ENCODE data around the gene NUCKS1.

DNA sequence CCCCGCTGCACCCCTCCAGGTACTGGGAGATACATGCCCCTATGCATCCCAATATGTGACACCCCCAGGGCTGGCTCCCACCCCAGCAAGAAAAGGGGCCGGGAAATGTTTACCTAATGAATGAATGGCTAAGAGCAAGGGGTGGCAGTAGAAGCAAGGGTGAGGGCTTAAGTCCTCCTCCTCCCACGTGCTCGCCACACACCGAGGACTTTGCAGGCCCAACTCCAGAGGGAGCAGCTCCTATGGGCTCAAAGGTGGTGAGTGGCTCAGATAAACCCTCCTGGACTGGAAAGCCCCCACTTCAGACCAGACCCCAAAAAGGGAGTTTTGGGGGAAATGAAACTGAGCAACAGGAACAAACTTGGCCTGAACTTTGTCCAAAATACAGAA lies 81.0 kb downstream of the NUCKS1 start:
- TF ChIP-seq ZNF565 (CRISPR knock-in tag; conservative IDR thresholded peaks at IDR 0.05; ENCODE audit: low read depth) = no peak
- no peak for TF ChIP-seq OSR1 (CRISPR knock-in tag; IDR thresholded peaks at IDR 0.05)
- TF ChIP-seq ARNTL (CRISPR knock-in tag; IDR thresholded peaks at IDR 0.05; ENCODE audit: borderline replicate concordance, low read depth) = no peak
- TF ChIP-seq, protein P1, sequence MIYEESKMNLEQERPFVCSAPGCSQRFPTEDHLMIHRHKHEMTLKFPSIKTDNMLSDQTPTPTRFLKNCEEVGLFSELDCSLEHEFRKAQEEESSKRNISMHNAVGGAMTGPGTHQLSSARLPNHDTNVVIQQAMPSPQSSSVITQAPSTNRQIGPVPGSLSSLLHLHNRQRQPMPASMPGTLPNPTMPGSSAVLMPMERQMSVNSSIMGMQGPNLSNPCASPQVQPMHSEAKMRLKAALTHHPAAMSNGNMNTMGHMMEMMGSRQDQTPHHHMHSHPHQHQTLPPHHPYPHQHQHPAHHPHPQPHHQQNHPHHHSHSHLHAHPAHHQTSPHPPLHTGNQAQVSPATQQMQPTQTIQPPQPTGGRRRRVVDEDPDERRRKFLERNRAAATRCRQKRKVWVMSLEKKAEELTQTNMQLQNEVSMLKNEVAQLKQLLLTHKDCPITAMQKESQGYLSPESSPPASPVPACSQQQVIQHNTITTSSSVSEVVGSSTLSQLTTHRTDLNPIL (CRISPR knock-in tag; IDR thresholded peaks at IDR 0.05; ENCODE audit: low read depth) = no peak
- TF ChIP-seq ZNF70 (CRISPR knock-in tag; IDR thresholded peaks at IDR 0.05) = no peak
- no peak for TF ChIP-seq ZFP3 (CRISPR knock-in tag; IDR thresholded peaks at IDR 0.05)
- TF ChIP-seq TSHZ2 (CRISPR knock-in tag; IDR thresholded peaks at IDR 0.05) = no peak
- TF ChIP-seq ZNF8 (CRISPR knock-in tag; IDR thresholded peaks at IDR 0.05) = no peak
